C4-2B (cell line): ENCODE measurements around the gene LRRC75A.

Experiments used
- ZFX ChIP-seq: fragments of 450-650 bp; IDR thresholded peaks from 2 replicates; pipeline ENCODE4 v1.6.1; 2017
- TF ChIP-seq, protein P1 (sequence below): fragments of 450-650 bp; conservative IDR thresholded peaks from 2 replicates; pipeline ENCODE4 v1.5.1; 2017; ENCODE audit warnings: mild to moderate bottlenecking

- TF ChIP-seq, protein P1, sequence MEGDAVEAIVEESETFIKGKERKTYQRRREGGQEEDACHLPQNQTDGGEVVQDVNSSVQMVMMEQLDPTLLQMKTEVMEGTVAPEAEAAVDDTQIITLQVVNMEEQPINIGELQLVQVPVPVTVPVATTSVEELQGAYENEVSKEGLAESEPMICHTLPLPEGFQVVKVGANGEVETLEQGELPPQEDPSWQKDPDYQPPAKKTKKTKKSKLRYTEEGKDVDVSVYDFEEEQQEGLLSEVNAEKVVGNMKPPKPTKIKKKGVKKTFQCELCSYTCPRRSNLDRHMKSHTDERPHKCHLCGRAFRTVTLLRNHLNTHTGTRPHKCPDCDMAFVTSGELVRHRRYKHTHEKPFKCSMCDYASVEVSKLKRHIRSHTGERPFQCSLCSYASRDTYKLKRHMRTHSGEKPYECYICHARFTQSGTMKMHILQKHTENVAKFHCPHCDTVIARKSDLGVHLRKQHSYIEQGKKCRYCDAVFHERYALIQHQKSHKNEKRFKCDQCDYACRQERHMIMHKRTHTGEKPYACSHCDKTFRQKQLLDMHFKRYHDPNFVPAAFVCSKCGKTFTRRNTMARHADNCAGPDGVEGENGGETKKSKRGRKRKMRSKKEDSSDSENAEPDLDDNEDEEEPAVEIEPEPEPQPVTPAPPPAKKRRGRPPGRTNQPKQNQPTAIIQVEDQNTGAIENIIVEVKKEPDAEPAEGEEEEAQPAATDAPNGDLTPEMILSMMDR: no peak
- TF ChIP-seq ZFX: no peak
Observed at GRCh38 chr17:16434662-16435061, 57.3 kb downstream of the LRRC75A start.
